Ovary (tissue), 10 donors: Measurements from ENCODE around the gene CDKN2A. TPM values are rescaled to one million over a fixed set of nuclear protein-coding genes. Genes with fewer than 3 reads are reported as not detected.
A peak's percentile ranks its signal among the peaks of the same experiment; 100 is the strongest.

Experiments used
- DNase-seq, 5 donors: peaks; one replicate each; pipeline ENCODE4 v3.0.0-alpha.2; 2019 to 2020
- H3K27ac ChIP-seq, 2 donors: fragments of 200-600 bp; one replicate each; pipeline versions ENCODE4 v1.5.1 to v1.8.0; 2019 to 2022
- H3K27me3 ChIP-seq: fragments of 200-600 bp; one replicate; pipeline ENCODE4 v1.8.0; 2022
- H3K36me3 ChIP-seq: fragments of 200-600 bp; sonication (generic); one replicate; pipeline ENCODE4 v1.5.1; 2019
- H3K4me1 ChIP-seq: one replicate; pipeline ENCODE4 v1.8.1; 2013; ENCODE audit warnings: mild to moderate bottlenecking, moderate library complexity; ENCODE audit not compliant: insufficient read depth
- H3K4me3 ChIP-seq: fragments of 200-600 bp; sonication (generic); one replicate; pipeline ENCODE4 v1.5.1; 2017
- H3K9me3 ChIP-seq, 2 donors: fragments of 200-600 bp in 1 of 2; sonication (generic) in 1 of 2; one replicate each; pipeline versions ENCODE4 v1.5.1 to v1.8.1; 2013 to 2019; ENCODE audit warnings: mild to moderate bottlenecking in 1 of 2, moderate library complexity in 1 of 2
- EP300 ChIP-seq: sonication (generic); formaldehyde crosslinking; IDR thresholded peaks from one replicate; pipeline ENCODE4 v1.6.1; 2017; ENCODE audit warnings: antibody characterized with exemption
- POLR2A ChIP-seq: fragments of 450-650 bp; IDR thresholded peaks from one replicate; pipeline ENCODE4 v1.6.1; 2017; ENCODE audit warnings: antibody characterized with exemption, mild to moderate bottlenecking, moderate library complexity
- WGBS, 3 donors: extraction: QIAGEN DNeasy Blood & Tissue Kit in 1 of 3; methylation state at CpG; one replicate each; pipeline versions ENCODE4 v1.1.5 to v1.1.7; 2013 to 2017; 5-methylcytosine and 5-hydroxymethylcytosine counted together
- intact Hi-C, 4 donors: fragments of 100-400 bp; cut with DNase I; formaldehyde crosslinking; loops; one replicate each; pipeline versions ENCODE4 v1.11.0 to v1.15.1; 2022 to 2023
- long read RNA-seq, 3 donors: library from polyadenylated mRNA in 2 of 3; unstranded in 2 of 3; transcript quantifications; one replicate each; pipeline ENCODE4 v2.0.0 and lab custom pipeline, GENCODE V29; 2021 to 2026
- polyA plus RNA-seq, 2 donors: library from polyadenylated mRNA; stranded (reverse); fragments of 200-250 nt in 1 of 2; fragments of 350-450 nt in 1 of 2; fragmentation: Illumina TruSeq in 1 of 2; extraction: RNeasy Lipid Tissue Mini Kit (QIAGEN cat#74804) in 1 of 2; gene quantifications; one replicate each; pipeline ENCODE4 v1.2.3, GENCODE V29; 2013 to 2014
- total RNA-seq, 7 donors: library from RNA; depleted of rRNA in 2 of 7; stranded (reverse); fragments of >200 nt in 2 of 7; fragmentation: NEBNext Ultra II Directional in 3 of 7; extraction: Animal tissue kit (Norgen Biotek cat#: 25700) in 3 of 7; gene quantifications; one replicate each; pipeline versions ENCODE4 v1.1.0 to v1.2.4, GENCODE V29; 2016 to 2023
- TF ChIP-seq, protein P1 (sequence below), 3 donors: fragments of 450-650 bp in 2 of 3; fragments of 200-600 bp in 1 of 3; IDR thresholded peaks; one replicate each; pipeline versions ENCODE4 v1.5.1 to v1.8.0; 2016 to 2022; ENCODE audit warnings: antibody characterized with exemption in 3 of 3, mild to moderate bottlenecking in 1 of 3
- donor health status: DM: no; HTN: no; CAD: no; lungs with moderate emphysema.
- donor health status: DM: no; HTN: no; CAD: no.
- donor health status: Bipolar disorder and iron deficiency.
- donor health status: DM: yes; HTN: yes; CAD: no.
- donor health status: DM: no; HTN: no; CAD: no.
- donor health status: DM: yes; HTN: yes; CAD: no.

Gene CDKN2A
- 1 to 10 TPM in 3 of 7 donors, under 1 TPM in 4; 0.20 to 7.6 (median 0.82) TPM for total RNA-seq
- 1 to 10 TPM; 1.0 to 1.3 TPM for polyA plus RNA-seq
- long read RNA-seq, donor 1: 0 reads
- long read RNA-seq, donor 2, partial matches to known transcripts: 0 of 8 reads
- long read RNA-seq, donor 2, other reads (novel, unspliced or antisense): 0 of 8 reads
- long read RNA-seq, donor 3: 0 reads

DNA sequence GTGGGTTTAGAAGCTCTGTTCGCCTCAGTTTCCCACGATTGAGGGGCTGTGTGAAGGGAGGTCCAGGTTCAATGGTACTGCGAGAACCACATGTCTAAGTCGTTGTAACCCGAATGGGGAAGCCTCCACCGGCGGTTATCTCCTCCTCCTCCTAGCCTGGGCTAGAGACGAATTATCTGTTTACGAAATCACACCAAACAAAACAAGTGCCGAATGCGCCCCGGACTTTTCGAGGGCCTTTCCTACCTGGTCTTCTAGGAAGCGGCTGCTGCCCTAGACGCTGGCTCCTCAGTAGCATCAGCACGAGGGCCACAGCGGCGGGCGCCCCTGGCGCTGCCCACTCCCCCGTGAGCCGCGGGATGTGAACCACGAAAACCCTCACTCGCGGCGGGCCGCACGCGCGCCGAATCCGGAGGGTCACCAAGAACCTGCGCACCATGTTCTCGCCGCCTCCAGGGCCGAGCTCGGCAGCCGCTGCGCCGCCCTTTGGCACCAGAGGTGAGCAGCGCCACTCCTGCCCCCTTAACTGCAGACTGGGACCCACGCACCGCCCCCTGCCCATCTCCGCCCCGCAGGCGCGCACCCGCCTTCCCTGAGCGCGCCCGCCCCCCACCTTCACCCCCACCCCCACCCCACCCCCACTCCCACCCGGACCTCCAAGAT is at the start of gene CDKN2A:
Gene CDKN2A (minus strand): TSS at position 500 of the 663 bp plus-strand sequence.
- H3K27me3 ChIP-seq: no peaks in the 10 kb centered on the region
- intact Hi-C loops: no loop called here
- WGBS, 3 donors: 5 to 8% (median 6%) methylated on average over 48 to 53 of the region's 53 CpGs
- H3K36me3 ChIP-seq: no peaks in the 10 kb centered on the region
- no peaks in the 10 kb centered on the region for H3K9me3 ChIP-seq
- peak in 3 of 5 donors; percentile 17 to 51 (median 38) for DNase-seq
- peak within 1 kb of the TSS; percentile 41 to 51 for H3K27ac ChIP-seq
- peak within 1 kb of the TSS; percentile 77 for H3K4me3 ChIP-seq
- peaks cover 3% of the 10 kb centered on the region for H3K4me1 ChIP-seq
- TF ChIP-seq, protein P1, sequence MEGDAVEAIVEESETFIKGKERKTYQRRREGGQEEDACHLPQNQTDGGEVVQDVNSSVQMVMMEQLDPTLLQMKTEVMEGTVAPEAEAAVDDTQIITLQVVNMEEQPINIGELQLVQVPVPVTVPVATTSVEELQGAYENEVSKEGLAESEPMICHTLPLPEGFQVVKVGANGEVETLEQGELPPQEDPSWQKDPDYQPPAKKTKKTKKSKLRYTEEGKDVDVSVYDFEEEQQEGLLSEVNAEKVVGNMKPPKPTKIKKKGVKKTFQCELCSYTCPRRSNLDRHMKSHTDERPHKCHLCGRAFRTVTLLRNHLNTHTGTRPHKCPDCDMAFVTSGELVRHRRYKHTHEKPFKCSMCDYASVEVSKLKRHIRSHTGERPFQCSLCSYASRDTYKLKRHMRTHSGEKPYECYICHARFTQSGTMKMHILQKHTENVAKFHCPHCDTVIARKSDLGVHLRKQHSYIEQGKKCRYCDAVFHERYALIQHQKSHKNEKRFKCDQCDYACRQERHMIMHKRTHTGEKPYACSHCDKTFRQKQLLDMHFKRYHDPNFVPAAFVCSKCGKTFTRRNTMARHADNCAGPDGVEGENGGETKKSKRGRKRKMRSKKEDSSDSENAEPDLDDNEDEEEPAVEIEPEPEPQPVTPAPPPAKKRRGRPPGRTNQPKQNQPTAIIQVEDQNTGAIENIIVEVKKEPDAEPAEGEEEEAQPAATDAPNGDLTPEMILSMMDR (IDR thresholded peaks at IDR 0.05): no peak

DNA sequence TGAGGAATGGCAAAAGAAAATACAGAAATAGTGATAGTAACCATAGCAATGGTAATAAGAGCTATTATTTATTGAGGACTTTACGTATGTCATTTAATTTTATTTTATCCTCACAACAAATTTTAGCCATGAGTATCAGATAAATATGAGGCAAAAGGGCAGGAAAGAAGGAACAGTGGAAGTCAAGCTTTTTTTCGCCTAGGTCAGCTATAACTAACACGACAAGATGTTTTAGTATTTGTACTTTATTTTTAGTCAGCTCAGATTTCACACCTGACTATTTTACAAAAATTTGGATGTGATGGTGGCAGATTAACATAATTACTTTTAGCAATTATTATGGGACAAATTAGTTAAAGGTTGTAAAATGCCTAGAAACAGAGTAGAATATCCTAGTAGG is 49.7 kb upstream of the CDKN2A start:
- Histone ChIP-seq H3K9me3 (no peaks in the 10 kb centered on the region), H3K27ac (no peak overlapping the region), H3K4me3 (no peak overlapping the region), H3K36me3 (no peaks in the 10 kb centered on the region), H3K4me1 (no peaks in the 10 kb centered on the region), H3K27me3 (no peaks in the 10 kb centered on the region)
- TF ChIP-seq EP300 (no peak), POLR2A (no peak)
- TF ChIP-seq, protein P1 (IDR thresholded peaks at IDR 0.05): no peak
- intact Hi-C loops: no loop called here
- WGBS, 3 donors: 38 to 53% (median 47%) methylated on average over 3 of the region's 3 CpGs
- no peak for DNase-seq

DNA sequence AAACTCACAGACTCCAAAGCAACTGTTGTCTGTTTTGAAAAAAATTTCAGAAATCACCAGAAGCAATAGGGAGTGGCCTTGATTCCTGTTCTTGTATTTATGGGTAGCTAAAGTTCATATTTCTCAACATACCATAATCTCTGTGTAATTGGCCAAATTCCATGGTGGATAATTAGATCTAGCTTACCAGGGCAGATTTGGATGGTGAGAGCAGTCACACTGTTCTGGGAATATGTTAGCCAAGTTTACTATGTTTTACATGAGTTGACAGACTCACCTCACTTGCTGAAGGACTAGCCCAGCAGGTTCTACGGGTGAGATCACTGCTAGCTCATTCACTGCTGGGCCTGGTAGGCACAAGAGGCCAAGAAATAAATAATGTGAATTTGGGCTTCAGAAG is 47.6 kb upstream of the CDKN2A start:
- Histone ChIP-seq H3K9me3 (no peaks in the 10 kb centered on the region), H3K27ac (no peak overlapping the region), H3K36me3 (no peaks in the 10 kb centered on the region), H3K4me1 (no peaks in the 10 kb centered on the region), H3K4me3 (no peak overlapping the region), H3K27me3 (no peaks in the 10 kb centered on the region)
- DNase-seq: no peak
- no peak for TF ChIP-seq POLR2A
- TF ChIP-seq, protein P1 (IDR thresholded peaks at IDR 0.05): no peak
- no peak for TF ChIP-seq EP300
- 9 to 72% (median 71%) methylated on average over 1 of the region's 1 CpG for WGBS, 3 donors
- intact Hi-C loops: no loop called here

DNA sequence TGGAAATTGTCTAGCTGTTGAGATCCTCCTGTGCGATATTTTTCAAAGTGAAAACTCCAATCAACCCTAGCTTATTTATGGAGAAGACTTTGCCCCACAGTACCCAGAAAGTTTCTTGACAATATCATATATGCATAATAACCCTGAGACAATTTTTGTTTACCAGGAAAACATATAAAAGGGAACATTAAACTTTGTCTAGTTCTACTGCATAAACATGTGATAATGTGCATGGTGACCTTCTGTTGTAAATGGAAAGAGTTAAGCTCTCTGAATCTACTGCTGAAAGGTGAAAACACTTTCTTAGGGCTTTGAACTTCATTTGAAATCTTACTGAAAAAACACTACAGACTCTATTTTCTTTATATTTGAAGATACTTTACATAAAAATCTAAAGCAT is 47.2 kb upstream of the CDKN2A start:
- H3K36me3 ChIP-seq: no peaks in the 10 kb centered on the region
- no peaks in the 10 kb centered on the region for H3K4me1 ChIP-seq
- TF ChIP-seq, protein P1 (IDR thresholded peaks at IDR 0.05): no peak
- TF ChIP-seq POLR2A (no peak), EP300 (no peak)
- no peaks in the 10 kb centered on the region for H3K9me3 ChIP-seq
- no peak overlapping the region for H3K27ac ChIP-seq
- intact Hi-C loops: no loop called here
- no peaks in the 10 kb centered on the region for H3K27me3 ChIP-seq
- DNase-seq: no peak
- H3K4me3 ChIP-seq: no peak overlapping the region
- WGBS, 3 donors: 93 to 97% (median 95%) methylated on average over 1 of the region's 1 CpG
